K562 (cell line): ENCODE measurements around the gene CHD8. TPM values are rescaled to one million over a fixed set of nuclear protein-coding genes. Genes with fewer than 3 reads are reported as not detected.

ENCODE experiments used
- CBFB ChIP-seq: sonication (generic); formaldehyde crosslinking; IDR thresholded peaks from 2 replicates; pipeline ENCODE4 v1.4.0; 2020; ENCODE audit warnings: mild to moderate bottlenecking, missing genetic modification reagents
- CREB3 ChIP-seq: fragments of 450-650 bp; conservative IDR thresholded peaks from 2 replicates; pipeline ENCODE4 v1.6.1; 2016; ENCODE audit warnings: missing genetic modification characterization, low read depth, mild to moderate bottlenecking, missing compliant biosample characterization, moderate library complexity
- CTBP1 ChIP-seq: fragments of 450-650 bp; IDR thresholded peaks from 2 replicates; pipeline ENCODE4 v1.6.1; 2016; ENCODE audit warnings: borderline replicate concordance
- HNRNPL ChIP-seq: fragments of 200-400 bp; formaldehyde crosslinking; IDR thresholded peaks from 2 replicates; pipeline ENCODE4 v1.6.1; 2017; ENCODE audit warnings: low read depth, mild to moderate bottlenecking, low read length
- MLX ChIP-seq, 2 experiments: fragments of 450-650 bp in 1 of 2; sonication (generic) in 1 of 2; formaldehyde crosslinking; conservative IDR thresholded peaks; 2 replicates each; pipeline versions ENCODE4 v1.4.0 to v1.8.1; 2020 to 2022; ENCODE audit warnings: mild to moderate bottlenecking in 1 of 2, missing genetic modification reagents in 1 of 2
- MYC ChIP-seq, 2 experiments: fragments of 250-450 bp in 1 of 2; sonication (Bioruptor Pico) in 1 of 2; IDR thresholded peaks; 2 replicates each; pipeline versions ENCODE4 v1.5.1 to v1.6.1; 2012 to 2021; ENCODE audit warnings: low read depth in 2 of 2, borderline replicate concordance in 1 of 2, improper control_type of control experiment in 1 of 2, low read length in 1 of 2, mild to moderate bottlenecking in 1 of 2, moderate library complexity in 1 of 2
- NONO ChIP-seq, 2 experiments: fragments of 200-400 bp in 1 of 2; fragments of 450-650 bp in 1 of 2; formaldehyde crosslinking in 1 of 2; IDR thresholded peaks; 2 replicates each; pipeline ENCODE4 v1.6.1; 2017; ENCODE audit warnings: low read depth in 2 of 2, mild to moderate bottlenecking in 2 of 2, moderate library complexity in 2 of 2, low read length in 1 of 2
- POLR2AphosphoS5 ChIP-seq: IDR thresholded peaks from 2 replicates; pipeline ENCODE4 v1.6.1; 2011; ENCODE audit warnings: mild to moderate bottlenecking, low read depth, low read length, moderate library complexity; ENCODE audit not compliant: control insufficient read depth, insufficient read depth
- RNF219 ChIP-seq: fragments of 250-450 bp; sonication (Bioruptor Pico); IDR thresholded peaks from 2 replicates; pipeline ENCODE4 v1.5.0; 2022; ENCODE audit warnings: mild to moderate bottlenecking
- RUNX1 ChIP-seq: sonication (generic); IDR thresholded peaks from 2 replicates; pipeline ENCODE4 v1.6.1; 2016; ENCODE audit warnings: antibody characterized with exemption, low read depth
- STAG1 ChIP-seq: sonication (generic); formaldehyde crosslinking; IDR thresholded peaks from 2 replicates; pipeline ENCODE4 v1.5.0; 2020; ENCODE audit warnings: missing genetic modification reagents, borderline replicate concordance
- TAF7 ChIP-seq: fragments of 450-650 bp; IDR thresholded peaks from 2 replicates; pipeline ENCODE4 v1.6.1; 2016; ENCODE audit warnings: missing genetic modification characterization, missing compliant biosample characterization
- THRAP3 ChIP-seq: fragments of 450-650 bp; IDR thresholded peaks from 2 replicates; pipeline ENCODE4 v1.6.1; 2016; ENCODE audit warnings: mild to moderate bottlenecking, inconsistent platforms, borderline replicate concordance
- ZBTB26 ChIP-seq: fragments of 450-650 bp; formaldehyde crosslinking; IDR thresholded peaks from 2 replicates; pipeline ENCODE4 v1.4.0; 2022; ENCODE audit warnings: missing genetic modification characterization
- ZC3H11A ChIP-seq: IDR thresholded peaks from 2 replicates; pipeline ENCODE4 v1.6.1; 2012; ENCODE audit warnings: low read depth, low read length, improper control_type of control experiment
- ZC3H4 ChIP-seq: sonication (generic); formaldehyde crosslinking; IDR thresholded peaks from 2 replicates; pipeline ENCODE4 v1.9.0; 2021; ENCODE audit warnings: missing genetic modification reagents, borderline replicate concordance
- ZNF23 ChIP-seq: fragments of 250-450 bp; sonication (Bioruptor Pico); IDR thresholded peaks from 2 replicates; pipeline ENCODE4 v1.4.0; 2020; ENCODE audit warnings: mild to moderate bottlenecking
- ZNF311 ChIP-seq: fragments of 250-450 bp; sonication (Bioruptor Pico); IDR thresholded peaks from 2 replicates; pipeline ENCODE4 v1.4.0; 2020; ENCODE audit warnings: mild to moderate bottlenecking, moderate library complexity
- ZNF316 ChIP-seq: fragments of 450-650 bp; IDR thresholded peaks from 2 replicates; pipeline ENCODE4 v1.6.1; 2016
- ZNF41 ChIP-seq: fragments of 250-450 bp; sonication (Bioruptor Pico); conservative IDR thresholded peaks from 2 replicates; pipeline ENCODE4 v1.4.0; 2020; ENCODE audit warnings: mild to moderate bottlenecking
- ZNF584 ChIP-seq: fragments of 200-800 bp; sonication (Bioruptor generic); IDR thresholded peaks from 2 replicates; pipeline ENCODE4 v1.6.1; 2016; ENCODE audit warnings: low read depth, mild to moderate bottlenecking, missing genetic modification characterization, missing compliant biosample characterization
- ZNF830 ChIP-seq: fragments of 250-450 bp; sonication (Bioruptor Pico); IDR thresholded peaks from 2 replicates; pipeline ENCODE4 v1.5.0; 2021; ENCODE audit warnings: mild to moderate bottlenecking
- polyA plus RNA-seq, 8 experiments: library from polyadenylated mRNA; depleted of rRNA in 4 of 8; stranded (reverse) in 5 of 8; unstranded in 3 of 8; fragments of >200 nt; fragmentation: Nextera tagmentation in 2 of 8; fragmentation: Illumina TruSeq in 1 of 8; extraction: Ambion mirVana in 2 of 8; extraction: Trizol in 1 of 8; gene quantifications; 2 replicates each; pipeline versions ENCODE4 v1.2.1 to v1.2.3, GENCODE V29; 2011 to 2014; ENCODE audit warnings: inconsistent platforms in 1 of 8, missing spikeins in 1 of 8
- total RNA-seq, 7 experiments: library from RNA; depleted of rRNA in 6 of 7; stranded (reverse); fragments of >200 nt in 6 of 7; fragmentation: Illumina TruSeq in 2 of 7; extraction: Trizol in 2 of 7; gene quantifications; 2 replicates each; pipeline versions ENCODE4 v1.2.1 to v1.2.3, GENCODE V29; 2011 to 2021; ENCODE audit warnings: low replicate concordance in 1 of 7

Gene CHD8
- total and polyA plus RNA-seq, 9 of the 15 experiments (the other 6 are each of a cell fraction or from before 2014, with no cell fraction given), result 11.1 to 51.2 (median 32.8) TPM

- TF ChIP-seq RUNX1, result no peak
- TF ChIP-seq ZBTB26 (CRISPR knock-in tag), result no peak
- peak; percentile 48; the same call in 1 of the 2 replicates for TF ChIP-seq CTBP1
- no peak for TF ChIP-seq ZNF830 (CRISPR knock-in tag)
- peak; percentile 82 for TF ChIP-seq POLR2AphosphoS5
- TF ChIP-seq MYC (IDR thresholded peaks at IDR 0.05; ENCODE audit: low read depth, low read length), result peak; percentile 38; the same call in 1 of the 2 replicates
- TF ChIP-seq MYC (CRISPR knock-in tag; IDR thresholded peaks at IDR 0.05; ENCODE audit: borderline replicate concordance, low read depth), result no peak
- no peak for TF ChIP-seq NONO (IDR thresholded peaks at IDR 0.05; ENCODE audit: low read depth in 2 of 2, low read length in 1 of 2)
- no peak for TF ChIP-seq ZNF311 (CRISPR knock-in tag)
- no peak for TF ChIP-seq ZC3H11A
- no peak for TF ChIP-seq ZC3H4
- TF ChIP-seq ZNF316, result no peak
- no peak for TF ChIP-seq HNRNPL
- TF ChIP-seq CBFB (CRISPR knock-in tag), result no peak
- no peak for TF ChIP-seq TAF7 (tag)
- no peak for TF ChIP-seq ZNF41
- no peak for TF ChIP-seq STAG1
- TF ChIP-seq ZNF584, result no peak
- TF ChIP-seq RNF219, result no peak
- no peak for TF ChIP-seq THRAP3
- TF ChIP-seq CREB3 (tag), result no peak
- no peak for TF ChIP-seq MLX (CRISPR knock-in tag; conservative IDR thresholded peaks at IDR 0.05)
- TF ChIP-seq ZNF23 (CRISPR knock-in tag), result no peak
Observed at GRCh38 chr14:21476925-21477681, 21.2 kb upstream of the CHD8 start, which contains the start of the genes RAB2B and TOX4 (continued).
